AG09319 (cell line): ENCODE data around the gene JHY.

Source experiments
- DNase-seq: peaks from one replicate; pipeline ENCODE4 v3.0.0-alpha.2; 2010; ENCODE audit warnings: low read depth; ENCODE audit errors: extremely low read depth
- TF ChIP-seq, protein P1 (sequence below): IDR thresholded peaks from 2 replicates; pipeline ENCODE4 v1.5.1; 2011; ENCODE audit warnings: low read depth, mild to moderate bottlenecking, inconsistent platforms, low read length, moderate library complexity

The JHY gene

DNA sequence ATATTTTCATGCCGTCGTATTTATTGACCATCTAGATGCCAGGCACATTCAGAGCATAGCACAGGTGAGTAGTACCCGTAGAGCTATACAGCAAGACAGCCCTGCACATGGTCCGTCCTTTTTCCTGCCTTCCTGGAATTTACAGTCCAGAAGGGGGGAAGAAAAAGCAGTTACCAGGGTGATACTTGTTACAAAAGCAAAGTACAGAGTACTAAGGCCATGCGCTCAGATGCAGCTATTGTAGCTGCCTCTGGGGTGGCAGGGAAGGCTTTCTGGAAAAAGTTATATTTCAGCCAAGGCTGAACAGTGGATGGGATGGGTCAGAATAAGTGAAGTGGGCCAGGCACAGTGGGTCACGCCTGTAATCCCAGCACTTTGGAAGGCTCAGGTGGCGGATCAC, 36.2 kb downstream of the JHY start:
- TF ChIP-seq, protein P1, sequence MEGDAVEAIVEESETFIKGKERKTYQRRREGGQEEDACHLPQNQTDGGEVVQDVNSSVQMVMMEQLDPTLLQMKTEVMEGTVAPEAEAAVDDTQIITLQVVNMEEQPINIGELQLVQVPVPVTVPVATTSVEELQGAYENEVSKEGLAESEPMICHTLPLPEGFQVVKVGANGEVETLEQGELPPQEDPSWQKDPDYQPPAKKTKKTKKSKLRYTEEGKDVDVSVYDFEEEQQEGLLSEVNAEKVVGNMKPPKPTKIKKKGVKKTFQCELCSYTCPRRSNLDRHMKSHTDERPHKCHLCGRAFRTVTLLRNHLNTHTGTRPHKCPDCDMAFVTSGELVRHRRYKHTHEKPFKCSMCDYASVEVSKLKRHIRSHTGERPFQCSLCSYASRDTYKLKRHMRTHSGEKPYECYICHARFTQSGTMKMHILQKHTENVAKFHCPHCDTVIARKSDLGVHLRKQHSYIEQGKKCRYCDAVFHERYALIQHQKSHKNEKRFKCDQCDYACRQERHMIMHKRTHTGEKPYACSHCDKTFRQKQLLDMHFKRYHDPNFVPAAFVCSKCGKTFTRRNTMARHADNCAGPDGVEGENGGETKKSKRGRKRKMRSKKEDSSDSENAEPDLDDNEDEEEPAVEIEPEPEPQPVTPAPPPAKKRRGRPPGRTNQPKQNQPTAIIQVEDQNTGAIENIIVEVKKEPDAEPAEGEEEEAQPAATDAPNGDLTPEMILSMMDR, result no peak
- no peak for DNase-seq

DNA sequence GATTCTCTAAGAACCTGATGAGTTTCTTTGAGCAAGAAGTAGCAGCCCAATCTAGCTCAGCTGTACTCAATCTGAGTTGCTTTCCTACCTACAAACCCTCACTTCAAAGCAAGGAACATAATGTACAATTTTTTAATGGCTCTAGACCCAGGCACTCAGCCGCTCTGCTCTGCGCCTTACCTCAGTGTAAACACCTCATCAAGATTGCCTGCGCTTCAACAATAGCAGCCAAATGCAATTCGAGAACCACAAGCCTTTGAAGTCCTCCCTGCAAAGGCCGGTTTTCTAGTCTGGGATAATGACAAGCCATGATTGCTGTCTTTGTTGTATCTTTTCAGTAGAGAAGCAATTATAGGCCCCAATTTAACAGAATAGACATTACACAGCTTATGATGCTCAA, 38.0 kb downstream of the JHY start:
- TF ChIP-seq, protein P1, result no peak
- DNase-seq, result no peak

DNA sequence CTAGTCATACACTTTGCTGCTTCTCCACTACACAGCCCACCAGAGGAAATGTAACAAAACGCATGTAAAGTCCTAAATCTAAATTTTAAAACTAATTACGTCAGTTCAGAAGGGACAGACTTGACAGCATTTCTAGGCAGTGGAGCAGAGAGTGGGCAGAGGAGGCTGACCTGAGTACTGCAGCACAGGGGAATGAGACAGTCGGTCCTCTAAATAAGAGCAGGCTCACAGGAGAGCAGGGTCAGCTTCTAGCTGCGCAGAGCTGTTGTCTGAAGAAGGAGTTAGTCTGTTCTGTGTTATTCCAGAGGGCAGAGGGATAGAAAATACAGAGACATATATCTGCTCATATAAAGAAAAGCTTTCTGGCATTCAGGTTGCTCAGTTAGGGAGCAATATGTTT, 40.3 kb downstream of the JHY start:
- TF ChIP-seq, protein P1, result no peak
- no peak for DNase-seq

DNA sequence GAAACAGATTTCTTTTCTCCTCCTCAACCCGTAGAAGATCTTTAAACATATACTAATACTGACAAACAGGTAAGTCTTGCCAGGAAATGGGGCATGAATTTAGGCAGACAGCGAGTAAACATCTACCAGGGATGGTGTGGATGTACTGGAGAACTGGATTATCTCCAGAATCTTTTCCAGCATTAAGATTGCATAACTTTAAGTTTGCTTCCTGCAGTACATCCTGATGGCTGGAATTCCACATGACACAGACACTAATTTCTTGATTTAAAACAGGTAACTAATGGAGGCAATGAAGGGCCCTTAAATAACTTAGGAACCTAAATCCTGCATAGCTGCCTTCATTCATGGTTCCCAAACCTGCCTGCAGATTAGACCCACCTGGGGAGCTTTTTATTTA, 40.7 kb downstream of the JHY start:
- TF ChIP-seq, protein P1, result no peak
- DNase-seq, result no peak

DNA sequence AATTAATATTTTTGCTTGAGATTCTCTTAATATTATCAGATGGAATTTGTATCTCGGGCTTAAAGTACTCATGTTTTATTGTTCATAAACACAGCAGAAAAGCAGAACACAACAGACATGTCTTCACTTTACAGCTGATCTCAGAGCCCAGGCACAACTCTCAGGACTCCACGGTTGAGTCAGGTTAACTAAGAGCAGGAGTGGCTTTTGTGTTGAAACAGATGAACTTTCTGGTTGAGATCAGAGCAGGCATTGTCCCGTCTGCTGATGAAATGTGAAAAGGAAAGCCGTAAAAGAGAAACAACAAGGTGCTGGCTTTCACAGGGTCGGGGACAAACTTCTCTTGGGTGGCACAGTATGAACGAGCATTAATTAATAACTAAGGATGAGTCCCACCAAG, 49.0 kb downstream of the JHY start:
- no peak for DNase-seq
- TF ChIP-seq, protein P1, result no peak

DNA sequence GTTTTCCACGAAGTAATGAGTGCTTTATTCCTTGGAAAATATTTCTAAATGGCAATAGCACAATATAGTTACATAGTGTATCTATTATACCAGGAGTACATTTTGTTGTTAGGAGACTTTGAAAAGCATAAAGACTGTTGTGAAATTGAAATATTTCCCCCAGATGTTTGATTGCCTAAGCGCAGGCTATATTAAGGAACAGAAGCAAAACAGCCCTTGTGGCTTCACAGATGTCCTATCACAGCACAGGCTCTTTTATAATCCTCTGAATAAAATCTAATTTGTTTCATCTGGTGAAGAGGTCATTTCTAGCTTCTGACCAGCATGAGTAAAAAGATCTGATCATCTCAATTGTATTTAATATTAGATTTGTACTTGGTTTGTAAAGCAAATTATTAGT, 50.9 kb downstream of the JHY start:
- TF ChIP-seq, protein P1, result no peak
- peak; percentile 51 for DNase-seq

DNA sequence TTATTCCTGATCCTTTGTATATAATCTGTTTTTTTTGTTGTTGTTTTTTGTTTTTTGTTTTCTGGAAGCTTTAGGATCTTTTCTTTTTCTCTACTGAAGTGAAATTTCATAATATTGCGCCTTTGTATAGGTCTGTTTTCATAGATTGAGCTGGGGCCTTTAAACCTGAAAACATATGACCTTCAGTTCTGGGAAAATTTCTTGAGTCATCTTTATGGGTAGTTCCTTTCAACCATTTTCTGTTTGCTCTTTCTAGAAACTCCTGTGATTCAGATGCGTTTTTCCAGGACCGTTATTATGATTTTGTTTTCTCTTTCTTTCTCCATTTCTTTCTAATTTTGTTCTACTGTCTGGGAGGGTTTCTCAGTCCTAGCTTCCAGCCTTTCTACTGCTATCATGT, 55.4 kb downstream of the JHY start:
- TF ChIP-seq, protein P1, result no peak
- DNase-seq, result no peak
